ENCODE data around the gene THADA. TPM values are rescaled to one million over a fixed set of nuclear protein-coding genes. Genes with fewer than 3 reads are reported as not detected.

Gene THADA
- total and polyA plus RNA-seq, 2 donors (not counting 3 experiments of a cell fraction or from before 2014, with no cell fraction given) = 22.6 to 25.3 TPM

- CTCF ChIA-PET = interaction anchor here (1.1 kb wide), 1 partner anchor 28 kb away, joined by 3 read pairs; no protein-coding TSS in a partner anchor
- H3K36me3 ChIP-seq (ENCODE audit: control insufficient read depth in 2 of 2, extremely low read depth in 1 of 2, insufficient read depth in 2 of 2, low read length in 2 of 2) = no peaks in the 10 kb centered on the region
- BruUV-seq (replicated peaks) = no TSS peak
These were observed 160.1 kb downstream of the THADA start for GRCh38 chr2:43435746-43436145.

More at GRCh38 chr2:43435746-43436145, 160.1 kb downstream of the THADA start:
- H3K4me1 ChIP-seq (ENCODE audit: control insufficient read depth, extremely low read depth, insufficient read depth, low read length) = peaks cover 13% of the 10 kb centered on the region
- TF ChIP-seq MYC (IDR thresholded peaks at IDR 0.05; ENCODE audit: low read depth, low read length) (no peak), CTCF (IDR thresholded peaks at IDR 0.05; ENCODE audit: extremely low read depth in 1 of 2, insufficient read depth in 1 of 2, low read depth in 1 of 2, low read length in 2 of 2) (no peak), POLR2A (IDR thresholded peaks at IDR 0.05; ENCODE audit: low read depth, low read length) (no peak), GATA2 (IDR thresholded peaks at IDR 0.05; ENCODE audit: insufficient read depth, insufficient read length, low read depth, low read length) (no peak), EZH2 (IDR thresholded peaks at IDR 0.05; ENCODE audit: borderline replicate concordance, low read depth, low read length, severe bottlenecking) (no peak), POLR2AphosphoS5 (IDR thresholded peaks at IDR 0.05; ENCODE audit: insufficient read depth, low read depth, low read length) (no peak), JUN (IDR thresholded peaks at IDR 0.05; ENCODE audit: borderline replicate concordance, insufficient read depth, insufficient read length, low read depth) (no peak), MAX (IDR thresholded peaks at IDR 0.05; ENCODE audit: insufficient read depth, insufficient read length) (no peak)
- no peak overlapping the region for H3K4me2 ChIP-seq (ENCODE audit: insufficient read depth, low read length)
- H2AFZ ChIP-seq (ENCODE audit: low read depth, low read length) = no peak overlapping the region
- DNase-seq (ENCODE audit: low read depth, low spot score) (no peak), FAIRE-seq (no peak)
- POLR2A ChIA-PET = no interaction called here
- intact Hi-C loops (cut with micrococcal nuclease) (no loop called here), dilution Hi-C loops (cut with MboI; ENCODE audit: extremely low pct_ligation_motif_present, low sequenced_read_pairs) (no loop called here)
- H3K27ac ChIP-seq (ENCODE audit: insufficient read depth, low read depth, low read length) = no peak overlapping the region
- no peaks in the 10 kb centered on the region for H3K27me3 ChIP-seq (ENCODE audit: control insufficient read depth in 2 of 2, insufficient read depth in 2 of 2, low read length in 2 of 2)
- H3K9ac ChIP-seq (replicated peaks; ENCODE audit: extremely low read depth, insufficient read depth, low read length) = no peak overlapping the region
- no peaks in the 10 kb centered on the region for H3K9me1 ChIP-seq (replicated peaks; ENCODE audit: control insufficient read depth, extremely low read depth, insufficient read depth, low read length)
- no peaks in the 10 kb centered on the region for H4K20me1 ChIP-seq (replicated peaks; ENCODE audit: control insufficient read depth, extremely low read depth, insufficient read depth, low read length)
- H3K79me2 ChIP-seq (ENCODE audit: control insufficient read depth, insufficient read depth, low read length) = no peaks in the 10 kb centered on the region
- H3K9me3 ChIP-seq (replicated peaks; ENCODE audit: control insufficient read depth, insufficient read depth, low read length) = no peaks in the 10 kb centered on the region
- no peak overlapping the region for H3K4me3 ChIP-seq (replicated peaks in 1 of 3; ENCODE audit: insufficient read depth in 1 of 3, low read depth in 1 of 3, low read length in 3 of 3)

Measured in endothelial cell of umbilical vein (primary cell).